Endothelial cell of umbilical vein (primary cell): Measurements from ENCODE around the gene SLC35F3. TPM values are rescaled to one million over a fixed set of nuclear protein-coding genes. Genes with fewer than 3 reads are reported as not detected.

ENCODE experiments used
- BruUV-seq: library from RNA; stranded (reverse); fragments of 400-500 nt; replicated peaks from 2 replicates; lab custom pipeline; 2021; lab: Mats Ljungman, UMichigan
- CTCF ChIA-PET: fragments of 300-600, 350-600 bp; sonication (Branson Sonifier 250); formaldehyde crosslinking; loops from one replicate; lab custom pipeline; 2021; ENCODE audit warnings: antibody characterized with exemption, inconsistent platforms; lab: Charles Lee
- POLR2A ChIA-PET: fragments of 300-600, 350-600 bp; sonication (Branson Sonifier 250); formaldehyde crosslinking; loops from one replicate; lab custom pipeline; 2021; ENCODE audit warnings: antibody characterized with exemption, inconsistent platforms; lab: Charles Lee
- DNase-seq: peaks from one replicate; pipeline ENCODE4 v3.0.0-alpha.2; 2011; ENCODE audit warnings: low read depth, low spot score
- FAIRE-seq: peaks from 2 replicates; lab custom pipeline; 2011; peaks lifted over from hg19 to GRCh38; lab: Jason Lieb, UNC
- H2AFZ ChIP-seq: 2 replicates; pipeline ENCODE4 v1.6.0; 2012; ENCODE audit warnings: low read depth, low read length, control low read depth, inconsistent platforms
- H3K27ac ChIP-seq: 2 replicates; pipeline ENCODE4 v1.5.1; 2011; ENCODE audit warnings: low read depth, mild to moderate bottlenecking, control low read depth, low read length, moderate library complexity; ENCODE audit not compliant: insufficient read depth
- H3K27me3 ChIP-seq, 2 experiments: 2 replicates each; pipeline versions ENCODE4 v1.6.0 to v1.6.1; 2011; ENCODE audit warnings: low read length in 2 of 2, mixed read lengths in 1 of 2; ENCODE audit not compliant: control insufficient read depth in 2 of 2, insufficient read depth in 2 of 2
- H3K36me3 ChIP-seq, 2 experiments: 2 replicates in 1 of 2; 3 replicates in 1 of 2; pipeline ENCODE4 v1.5.1; 2011; ENCODE audit warnings: low read length in 2 of 2, mild to moderate bottlenecking in 1 of 2, moderate library complexity in 1 of 2; ENCODE audit not compliant: control insufficient read depth in 2 of 2, insufficient read depth in 2 of 2; ENCODE audit errors: extremely low read depth in 1 of 2
- H3K4me1 ChIP-seq: 3 replicates; pipeline ENCODE4 v1.5.1; 2011; ENCODE audit warnings: mild to moderate bottlenecking, low read length; ENCODE audit not compliant: control insufficient read depth, insufficient read depth; ENCODE audit errors: extremely low read depth
- H3K4me2 ChIP-seq: 2 replicates; pipeline ENCODE4 v1.6.1; 2011; ENCODE audit warnings: low read length, control low read depth, mixed read lengths; ENCODE audit not compliant: insufficient read depth
- H3K4me3 ChIP-seq, 3 experiments: fragments of 200-600 bp in 1 of 3; sonication (generic), shearing (Covaris generic) in 1 of 3; replicated peaks in 1 of 3; 2 replicates each; pipeline ENCODE4 v1.5.1; 2011 to 2016; ENCODE audit warnings: control low read depth in 3 of 3, low read length in 3 of 3, mild to moderate bottlenecking in 2 of 3, inconsistent platforms in 1 of 3, low read depth in 1 of 3, moderate library complexity in 1 of 3; ENCODE audit not compliant: insufficient read depth in 1 of 3
- H3K79me2 ChIP-seq: 2 replicates; pipeline ENCODE4 v1.6.0; 2012; ENCODE audit warnings: low read length, inconsistent platforms; ENCODE audit not compliant: control insufficient read depth, insufficient read depth
- H3K9ac ChIP-seq: replicated peaks from 2 replicates; pipeline ENCODE3; 2011; ENCODE audit warnings: low read length, control low read depth; ENCODE audit not compliant: insufficient read depth; ENCODE audit errors: extremely low read depth
- H3K9me1 ChIP-seq: replicated peaks from 3 replicates; pipeline ENCODE4 v1.6.0; 2011; ENCODE audit warnings: mild to moderate bottlenecking, low read length; ENCODE audit not compliant: control insufficient read depth, insufficient read depth; ENCODE audit errors: extremely low read depth
- H3K9me3 ChIP-seq: replicated peaks from 2 replicates; pipeline ENCODE4 v1.5.1; 2012; ENCODE audit warnings: low read length, inconsistent platforms; ENCODE audit not compliant: control insufficient read depth, insufficient read depth
- H4K20me1 ChIP-seq: replicated peaks from 2 replicates; pipeline ENCODE3; 2011; ENCODE audit warnings: mild to moderate bottlenecking, low read length; ENCODE audit not compliant: control insufficient read depth, insufficient read depth; ENCODE audit errors: extremely low read depth
- CTCF ChIP-seq, 2 donors: IDR thresholded peaks; 1 replicate in 1 of 2; 2 replicates in 1 of 2; pipeline ENCODE4 v1.5.1; 2011; ENCODE audit warnings: low read length in 2 of 2, mild to moderate bottlenecking in 2 of 2, moderate library complexity in 2 of 2, control low read depth in 1 of 2, inconsistent platforms in 1 of 2, low read depth in 1 of 2; ENCODE audit not compliant: insufficient read depth in 1 of 2; ENCODE audit errors: extremely low read depth in 1 of 2
- FOS ChIP-seq: IDR thresholded peaks from 2 replicates; pipeline ENCODE4 v1.6.1; 2011; ENCODE audit warnings: mild to moderate bottlenecking, low read length, moderate library complexity, borderline replicate concordance; ENCODE audit not compliant: insufficient read depth
- MAX ChIP-seq: IDR thresholded peaks from 2 replicates; pipeline ENCODE4 v1.6.1; 2011; ENCODE audit not compliant: insufficient read depth, insufficient read length
- MYC ChIP-seq: IDR thresholded peaks from one replicate; pipeline ENCODE4 v1.6.1; 2011; ENCODE audit warnings: mild to moderate bottlenecking, low read depth, low read length
- POLR2A ChIP-seq: IDR thresholded peaks from 2 replicates; pipeline ENCODE4 v1.6.1; 2012; ENCODE audit warnings: low read depth, mild to moderate bottlenecking, control low read depth, low read length
- POLR2AphosphoS5 ChIP-seq: IDR thresholded peaks from 2 replicates; pipeline ENCODE4 v1.6.1; 2012; ENCODE audit warnings: low read depth, mild to moderate bottlenecking, control low read depth, low read length, moderate library complexity; ENCODE audit not compliant: insufficient read depth
- dilution Hi-C: fragments of 300-500 bp; cut with MboI; formaldehyde crosslinking; loops from one replicate; pipeline ENCODE4 v1.15.0; 2019; ENCODE audit warnings: low sequenced_read_pairs; ENCODE audit not compliant: extremely low pct_ligation_motif_present
- intact Hi-C: fragments of 100-400 bp; cut with micrococcal nuclease; formaldehyde crosslinking; loops from one replicate; pipeline ENCODE4 v1.10.0; 2022
- polyA plus RNA-seq, 4 experiments: library from polyadenylated mRNA; depleted of rRNA in 3 of 4; stranded (reverse) in 3 of 4; unstranded in 1 of 4; fragments of >200 nt; gene quantifications; 2 replicates each; pipeline versions ENCODE4 v1.2.1 to v1.2.3, GENCODE V29; 2011 to 2012; ENCODE audit warnings: missing spikeins in 1 of 4
- total RNA-seq: library from RNA; stranded (reverse); gene quantifications from 2 replicates; pipeline ENCODE4 v1.2.3, GENCODE V29; 2021

SLC35F3 gene
- total and polyA plus RNA-seq, 2 donors (not counting 3 experiments of a cell fraction or from before 2014, with no cell fraction given) = not detected

- ChIA-PET CTCF (no interaction called here), POLR2A (interaction anchor here (0.6 kb wide), 1 partner anchor 9 kb away, joined by 6 read pairs; no protein-coding TSS in a partner anchor)
- Histone ChIP-seq H3K36me3 (no peaks in the 10 kb centered on the region), H4K20me1 (no peaks in the 10 kb centered on the region), H2AFZ (no peak overlapping the region), H3K4me3 (no peak overlapping the region), H3K9me1 (no peaks in the 10 kb centered on the region), H3K9me3 (no peaks in the 10 kb centered on the region), H3K79me2 (no peaks in the 10 kb centered on the region), H3K27me3 (no peaks in the 10 kb centered on the region), H3K9ac (no peak overlapping the region), H3K27ac (no peak overlapping the region), H3K4me1 (no peaks in the 10 kb centered on the region), H3K4me2 (no peak overlapping the region)
- no peak for FAIRE-seq
- no TSS peak for BruUV-seq
- DNase-seq = no peak
- dilution Hi-C loops (no loop called here), intact Hi-C loops (no loop called here)
- TF ChIP-seq POLR2AphosphoS5 = no peak
These were observed 186.0 kb downstream of the SLC35F3 start for GRCh38 chr1:234090212-234091064.

- dilution Hi-C loops (no loop called here), intact Hi-C loops (no loop called here)
- Histone ChIP-seq H3K36me3 (no peaks in the 10 kb centered on the region), H3K9me3 (no peaks in the 10 kb centered on the region), H3K27ac (no peak overlapping the region), H3K9me1 (no peaks in the 10 kb centered on the region), H4K20me1 (no peaks in the 10 kb centered on the region), H3K79me2 (no peaks in the 10 kb centered on the region), H3K4me3 (no peak overlapping the region), H2AFZ (no peak overlapping the region), H3K9ac (no peak overlapping the region), H3K27me3 (no peaks in the 10 kb centered on the region), H3K4me1 (no peaks in the 10 kb centered on the region), H3K4me2 (no peak overlapping the region)
- no TSS peak for BruUV-seq
- ChIA-PET POLR2A (no interaction called here), CTCF (no interaction called here)
- no peak for TF ChIP-seq MAX
- TF ChIP-seq MYC = no peak
- TF ChIP-seq FOS = no peak
- no peak for TF ChIP-seq POLR2AphosphoS5
- no peak for TF ChIP-seq POLR2A
- no peak for TF ChIP-seq CTCF (IDR thresholded peaks at IDR 0.05; ENCODE audit: extremely low read depth in 1 of 2, insufficient read depth in 1 of 2, low read depth in 1 of 2, low read length in 2 of 2)
- DNase-seq (no peak), FAIRE-seq (no peak)
These were observed 186.6 kb downstream of the SLC35F3 start for GRCh38 chr1:234091065-234091401.
